K562 treated with DMSO at 1 percent for 48 hours (cell line): ENCODE data around the gene SFMBT1. TPM values are rescaled to one million over a fixed set of nuclear protein-coding genes. Genes with fewer than 3 reads are reported as not detected.

Source experiments
- total RNA-seq: library from RNA; unstranded; fragments of 300-600 nt; gene quantifications from 2 replicates; pipeline ENCODE4 v1.2.3, GENCODE V29; 2022; ENCODE audit warnings: low replicate concordance; ENCODE audit errors: extremely low read depth

Gene SFMBT1
- total RNA-seq, result not detected in 2 replicates

GRCh38 chr3:53045518-53046170, at the start of gene SFMBT1:
SFMBT1 (minus strand) TSS chr3:53046073; CDS start chr3:52969128, 76,945 bp downstream.

GRCh38 chr3:52897130-52898122, 148.4 kb downstream of the SFMBT1 start, which contains the start of gene STIMATE:
STIMATE (minus strand) TSS chr3:52897548; CDS start chr3:52897450, 98 bp downstream.

Other genes starting within 250 kb of the SFMBT1 start
- not detected in 2 replicates for gene ITIH4, start 215.4 kb downstream of the SFMBT1 start, total RNA-seq
- gene MUSTN1, start 211.1 kb downstream of the SFMBT1 start, total RNA-seq, result not detected in 2 replicates
- not detected in 2 replicates for gene STIMATE, start 148.5 kb downstream of the SFMBT1 start, total RNA-seq
- gene RFT1, start 84.4 kb upstream of the SFMBT1 start, total RNA-seq, result not detected in 2 replicates
- not detected in 2 replicates for gene PRKCD, start 115.1 kb upstream of the SFMBT1 start, total RNA-seq
- 290 TPM in 1 of 2 replicates, not detected in the other for gene TKT, start 209.9 kb upstream of the SFMBT1 start, total RNA-seq